RWPE1 (cell line): ENCODE data around the gene GALNTL6.

ENCODE experiments used
- CTCF ChIA-PET: fragments of 350-600 bp; sonication (Branson Sonifier 250); formaldehyde crosslinking; extraction: SDS; loops from one replicate; lab custom pipeline; 2021; lab: Yijun Ruan, JAX
- POLR2A ChIA-PET: fragments of 400-600 bp; formaldehyde crosslinking; extraction: SDS; loops from one replicate; lab custom pipeline; 2020; ENCODE audit warnings: antibody characterized with exemption; ENCODE audit not compliant: low non-redundant PET; lab: Yijun Ruan, JAX
- DNase-seq: peaks from one replicate; pipeline ENCODE4 v3.0.0; 2012; ENCODE audit warnings: low spot score
- H3K27ac ChIP-seq: fragments of 450-650 bp; 2 replicates; pipeline ENCODE4 v1.5.1; 2017
- CTCF ChIP-seq: fragments of 450-650 bp; conservative IDR thresholded peaks from 2 replicates; pipeline ENCODE4 v1.5.1; 2017; ENCODE audit warnings: low read depth, mild to moderate bottlenecking

Gene GALNTL6

GRCh38 chr4:173046144-173046543 is 1232.9 kb downstream of the GALNTL6 start:
- no peak overlapping the region for H3K27ac ChIP-seq
- no peak for TF ChIP-seq CTCF
- ChIA-PET CTCF (interaction anchor here (0.7 kb wide), 1 partner anchor 109 kb away, joined by 5 read pairs; no protein-coding TSS in a partner anchor), POLR2A (no interaction called here)
- DNase-seq: no peak

- DNase-seq: no peak
- no peak for TF ChIP-seq CTCF
- ChIA-PET CTCF (no interaction called here), POLR2A (no interaction called here)
- no peak overlapping the region for H3K27ac ChIP-seq
Observed at GRCh38 chr4:173046818-173047217, 1233.6 kb downstream of the GALNTL6 start.

GRCh38 chr4:173051232-173051631 is 1238.0 kb downstream of the GALNTL6 start:
- no peak for DNase-seq
- H3K27ac ChIP-seq: no peak overlapping the region
- CTCF ChIA-PET: no interaction called here
- POLR2A ChIA-PET: no interaction called here
- no peak for TF ChIP-seq CTCF

- H3K27ac ChIP-seq: no peak overlapping the region
- POLR2A ChIA-PET: no interaction called here
- DNase-seq: no peak
- CTCF ChIA-PET: no interaction called here
- no peak for TF ChIP-seq CTCF
Observed at GRCh38 chr4:173051716-173052115, 1238.5 kb downstream of the GALNTL6 start.

GRCh38 chr4:173052439-173052838 is 1239.2 kb downstream of the GALNTL6 start:
- CTCF ChIA-PET: no interaction called here
- no peak for DNase-seq
- no peak overlapping the region for H3K27ac ChIP-seq
- no peak for TF ChIP-seq CTCF
- POLR2A ChIA-PET: no interaction called here

- ChIA-PET CTCF (no interaction called here), POLR2A (no interaction called here)
- DNase-seq: no peak
- no peak for TF ChIP-seq CTCF
- H3K27ac ChIP-seq: no peak overlapping the region
Observed at GRCh38 chr4:173056271-173056670, 1243.1 kb downstream of the GALNTL6 start.

- ChIA-PET CTCF (no interaction called here), POLR2A (no interaction called here)
- no peak for TF ChIP-seq CTCF
- H3K27ac ChIP-seq: no peak overlapping the region
- DNase-seq: no peak
Observed at GRCh38 chr4:173056710-173057109, 1243.5 kb downstream of the GALNTL6 start.
